ENCODE measurements around the gene PWP2.
"Not testable (repeated sequence)": the region's sequence is repeated elsewhere in the genome, so short reads cannot be mapped to it uniquely, and the experiment has no call there.

Gene PWP2

DNA sequence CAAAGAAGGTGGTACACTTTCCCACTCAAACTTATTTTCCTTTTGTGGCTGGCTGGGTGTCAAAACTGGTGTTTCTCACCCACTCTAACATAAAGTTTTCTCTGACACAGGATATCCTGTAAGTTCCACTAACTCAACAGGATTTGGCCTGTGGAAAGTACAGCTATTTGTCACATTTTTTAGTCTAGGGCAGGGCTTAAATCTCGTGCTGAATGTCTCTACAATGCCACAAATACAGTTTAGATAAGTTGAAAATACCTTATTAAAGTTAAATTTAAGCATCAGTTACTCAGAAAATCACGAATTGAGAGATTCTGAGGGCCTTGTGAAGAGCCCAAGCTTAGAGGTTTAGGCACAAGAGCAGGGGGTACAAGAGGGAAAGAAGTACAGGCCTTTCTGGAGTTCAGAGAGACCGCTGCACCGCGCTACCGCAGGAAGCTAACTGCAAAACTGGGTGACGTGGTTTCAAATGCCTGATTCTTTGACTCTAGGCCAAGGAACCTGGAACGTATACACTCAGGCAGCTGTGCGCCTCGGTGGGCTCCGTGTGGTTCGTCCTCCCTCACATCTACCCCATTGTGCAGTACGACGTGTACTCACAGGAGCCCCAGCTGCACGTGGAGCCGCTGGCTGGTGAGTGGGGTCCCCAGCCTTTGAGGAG, 23.4 kb upstream of the PWP2 start:
- no peak for FAIRE-seq

DNA sequence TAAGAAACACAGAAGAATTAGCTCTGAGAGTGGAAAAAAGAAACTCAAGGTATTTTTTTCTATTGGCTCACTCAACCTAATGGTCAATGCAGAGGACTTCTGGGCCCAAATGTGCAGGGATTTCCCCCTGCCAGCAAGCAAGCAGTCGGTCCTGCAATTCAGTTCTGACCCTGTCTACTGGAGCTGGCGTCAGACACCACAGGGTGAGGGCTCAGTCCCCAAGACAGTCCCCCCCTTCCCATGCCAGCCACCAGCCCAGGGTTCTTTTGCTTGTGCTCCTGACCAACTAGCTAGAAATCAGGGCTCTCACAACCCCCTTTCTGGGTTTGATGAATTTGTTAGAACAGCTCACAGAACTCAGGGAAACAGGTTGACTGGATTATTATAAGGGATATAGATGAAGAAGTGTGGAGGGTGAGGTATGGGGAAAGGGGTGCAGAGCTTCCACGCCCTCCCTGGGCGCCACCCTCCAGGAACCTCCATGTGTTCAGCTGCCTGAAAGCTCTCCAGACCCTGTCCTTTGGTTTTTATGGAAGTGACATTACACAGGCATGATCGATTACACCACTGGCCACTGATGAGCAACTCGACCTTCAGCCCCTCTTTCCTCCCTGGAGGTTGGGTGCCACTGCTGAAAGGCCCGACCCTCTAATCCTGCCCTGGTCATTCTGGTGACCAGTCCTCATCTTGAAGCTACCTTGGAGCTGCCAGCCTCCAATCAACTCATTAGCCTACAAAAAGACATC, 22.5 kb upstream of the PWP2 start:
- FAIRE-seq = no peak

DNA sequence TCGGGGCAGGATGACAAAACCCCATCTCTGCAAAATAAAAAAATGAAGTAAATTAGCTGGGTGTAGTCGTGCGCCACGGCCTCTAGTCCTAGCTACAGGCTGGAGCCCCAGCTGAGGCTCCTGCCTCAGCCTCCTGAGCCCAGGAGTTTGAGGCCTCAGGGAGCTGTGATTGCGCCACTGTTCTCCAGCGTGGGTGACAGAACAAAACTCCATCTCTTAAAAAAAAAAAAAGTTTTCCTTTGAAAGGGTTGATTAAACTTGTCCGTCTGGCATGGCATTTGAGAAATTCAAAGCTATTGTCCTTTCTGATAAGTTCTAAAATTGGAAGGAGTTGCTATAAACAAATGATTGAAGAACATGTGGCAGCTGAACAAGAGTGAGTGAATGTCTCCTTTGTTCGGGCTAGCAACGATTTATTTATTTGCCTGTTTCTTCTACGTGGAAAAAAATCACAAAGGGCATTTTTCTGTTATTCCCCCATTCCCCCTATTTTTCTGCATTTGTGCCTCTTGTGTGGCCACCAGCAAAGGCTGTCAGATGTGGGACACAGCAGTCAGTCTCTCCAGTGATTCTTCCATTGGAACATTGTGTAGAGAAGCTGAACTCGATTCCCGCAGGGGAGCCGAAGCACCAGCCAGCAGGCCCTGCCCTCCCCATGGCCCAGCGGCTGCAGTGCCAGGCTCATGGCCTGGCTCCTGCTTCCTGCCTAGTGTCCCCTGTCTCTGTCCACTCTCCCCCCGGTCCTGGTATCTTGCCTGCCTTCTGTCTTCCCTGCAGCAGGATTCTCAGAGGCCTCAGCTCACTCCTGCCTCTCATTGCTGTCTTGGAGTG, 21.5 kb upstream of the PWP2 start:
- no peak for FAIRE-seq

DNA sequence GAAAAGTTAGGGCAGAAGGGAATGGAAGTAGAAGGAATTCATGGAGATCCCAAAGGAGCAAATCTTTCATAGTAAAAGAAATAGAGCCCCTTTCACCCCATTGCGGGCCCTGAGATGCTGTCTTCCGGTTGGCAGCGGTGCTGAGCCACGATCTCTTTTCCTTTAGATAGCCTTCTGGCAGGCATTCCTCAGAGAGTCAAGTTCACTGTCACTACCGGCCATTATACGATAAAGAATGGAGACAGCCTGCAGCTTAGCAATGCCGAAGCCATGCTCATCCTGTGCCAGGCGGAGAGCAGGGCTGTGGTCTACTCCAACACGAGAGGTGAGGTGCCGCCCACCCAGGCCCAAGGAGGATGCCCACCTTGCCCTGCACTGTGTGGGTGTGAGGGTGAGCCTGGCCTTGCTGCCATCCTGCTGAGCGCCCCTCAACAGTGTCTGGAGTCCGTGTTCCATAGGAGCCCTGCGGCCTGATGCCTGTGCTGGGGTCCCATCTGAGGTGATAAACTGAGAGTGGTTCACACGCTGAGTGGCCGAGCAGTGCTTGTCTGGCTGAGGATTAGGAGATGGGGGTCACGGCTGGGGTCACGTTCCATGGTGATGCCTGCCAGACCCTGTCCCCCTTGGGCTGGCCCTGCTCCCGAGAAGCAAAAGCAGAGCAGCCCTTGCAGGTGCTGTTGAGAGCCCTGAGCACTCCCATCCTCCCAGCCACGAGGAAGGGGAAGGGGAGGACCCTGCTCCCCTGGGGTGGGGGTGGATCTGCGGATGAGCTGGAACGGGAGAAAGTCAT, 20.4 kb upstream of the PWP2 start:
- FAIRE-seq = no peak

DNA sequence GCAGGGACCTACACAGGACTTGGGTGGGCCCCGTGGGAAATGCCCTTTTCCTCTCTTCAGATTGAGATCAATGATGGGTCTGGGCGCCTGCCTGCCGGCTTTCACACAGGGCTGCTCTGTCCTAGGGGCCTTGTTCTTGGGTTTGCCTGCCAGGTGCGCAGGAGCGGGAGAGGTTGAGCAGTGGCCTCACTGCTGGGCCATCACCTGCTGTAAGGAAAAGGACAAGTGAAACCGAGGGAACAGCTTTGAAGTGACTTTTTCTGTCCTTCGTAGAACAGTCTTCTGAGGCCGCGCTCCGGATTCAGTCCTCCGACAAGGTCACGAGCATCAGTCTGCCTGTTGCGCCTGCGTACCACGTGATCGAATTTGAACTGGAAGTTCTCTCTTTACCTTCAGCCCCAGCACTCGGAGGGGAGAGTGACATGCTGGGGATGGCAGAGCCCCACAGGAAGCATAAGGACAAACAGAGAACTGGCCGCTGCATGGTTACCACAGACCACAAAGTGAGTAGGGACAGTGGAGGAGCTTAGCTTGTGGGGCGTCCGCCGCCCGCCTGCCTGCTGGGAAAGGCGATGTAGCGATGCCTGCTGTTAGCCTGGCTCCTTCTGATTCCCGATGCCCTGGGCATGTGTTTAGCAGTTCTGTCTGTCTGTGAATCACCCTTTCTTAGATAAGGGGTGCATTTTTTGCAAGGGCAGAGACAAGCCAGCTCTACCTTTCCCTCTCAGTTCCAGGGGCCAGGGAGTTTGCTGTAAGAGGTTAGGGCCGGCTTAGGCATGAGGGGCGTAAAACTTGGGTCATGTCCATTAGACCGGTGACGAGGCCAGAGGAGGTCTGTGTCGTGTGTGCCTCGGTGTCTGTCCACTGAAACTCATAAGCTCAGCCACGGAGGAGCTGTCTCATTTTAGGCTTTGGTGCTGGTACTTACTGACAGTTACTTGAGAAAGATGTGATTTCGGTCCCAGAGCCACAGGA, 19.5 kb upstream of the PWP2 start:
- no peak for FAIRE-seq

DNA sequence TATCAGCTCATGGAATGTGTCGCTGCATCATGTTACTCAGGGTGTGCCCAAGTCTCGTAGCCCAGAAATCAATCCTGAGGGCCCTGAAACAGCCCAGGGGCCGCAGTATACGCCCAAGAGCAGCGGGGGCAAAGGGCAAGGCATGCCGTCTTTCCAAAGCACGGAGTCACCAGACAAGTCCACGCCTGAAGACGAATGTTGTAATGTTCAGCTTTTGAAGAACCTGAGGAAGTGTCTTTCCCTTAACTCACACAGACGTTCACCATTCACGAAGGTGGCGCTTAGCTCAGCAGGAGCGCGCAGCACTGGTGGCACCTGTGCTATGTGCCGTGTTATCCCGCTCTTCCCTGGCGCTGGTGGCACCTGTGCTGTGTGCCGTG, 18.8 kb upstream of the PWP2 start:
- FAIRE-seq = no peak

DNA sequence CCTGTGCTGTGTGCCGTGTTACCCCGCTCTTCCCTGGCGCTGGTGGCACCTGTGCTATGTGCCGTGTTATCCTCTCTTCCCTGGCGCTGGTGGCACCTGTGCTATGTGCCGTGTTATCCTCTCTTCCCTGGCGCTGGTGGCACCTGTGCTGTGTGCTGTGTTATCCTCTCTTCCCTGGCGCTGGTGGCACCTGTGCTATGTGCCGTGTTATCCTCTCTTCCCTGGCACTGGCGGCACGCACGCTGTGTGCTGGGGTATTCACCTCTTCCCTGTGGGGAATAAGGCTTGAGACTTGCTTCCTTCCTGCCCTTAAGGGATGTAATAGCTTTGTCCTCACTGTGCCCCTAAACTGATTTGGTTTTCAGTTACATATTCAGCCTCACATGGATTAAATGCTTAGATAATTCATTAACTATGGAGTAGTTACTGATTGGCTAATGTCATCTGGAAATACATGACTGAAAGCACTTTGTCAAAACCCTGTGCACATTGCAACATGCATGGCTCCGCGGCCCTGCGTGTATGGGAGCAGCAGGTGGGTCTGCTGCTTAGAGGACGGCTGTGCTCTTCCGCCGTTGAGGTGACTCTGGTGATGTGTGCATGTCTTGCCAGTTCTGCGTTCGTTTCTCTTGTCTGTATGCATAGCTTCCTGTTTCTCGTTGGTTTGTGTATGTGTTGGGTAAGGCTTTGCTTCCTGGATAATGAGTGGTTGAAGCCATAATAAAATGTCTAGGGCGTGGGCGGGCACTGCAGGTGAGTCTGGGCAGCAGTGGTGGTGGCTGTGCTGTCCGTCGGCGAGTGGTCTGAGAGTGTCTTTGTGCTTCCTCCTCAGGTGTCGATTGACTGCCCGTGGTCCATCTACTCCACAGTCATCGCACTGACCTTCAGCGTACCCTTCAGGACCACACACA, 17.9 kb upstream of the PWP2 start:
- no peak for FAIRE-seq

DNA sequence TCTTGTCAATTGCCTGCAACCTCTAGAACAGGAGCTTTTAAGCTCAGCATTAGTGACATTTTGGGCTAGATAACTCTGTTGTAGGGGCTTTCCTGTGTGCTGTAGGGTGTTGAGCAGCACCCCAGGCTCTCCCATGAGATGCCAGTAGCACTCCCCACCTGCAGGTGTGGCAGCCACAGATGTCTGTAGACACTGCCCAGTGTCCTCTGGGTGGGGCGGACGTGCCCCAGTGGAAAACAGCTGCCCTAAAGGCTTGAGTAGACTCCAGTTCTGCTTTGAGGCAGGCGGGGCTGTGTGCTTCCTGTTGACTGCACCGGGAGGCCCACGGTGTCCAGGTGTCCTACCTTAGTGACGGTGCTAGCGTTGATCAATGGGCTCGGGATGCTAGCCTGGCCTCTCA, 16.9 kb upstream of the PWP2 start:
- FAIRE-seq = no peak

DNA sequence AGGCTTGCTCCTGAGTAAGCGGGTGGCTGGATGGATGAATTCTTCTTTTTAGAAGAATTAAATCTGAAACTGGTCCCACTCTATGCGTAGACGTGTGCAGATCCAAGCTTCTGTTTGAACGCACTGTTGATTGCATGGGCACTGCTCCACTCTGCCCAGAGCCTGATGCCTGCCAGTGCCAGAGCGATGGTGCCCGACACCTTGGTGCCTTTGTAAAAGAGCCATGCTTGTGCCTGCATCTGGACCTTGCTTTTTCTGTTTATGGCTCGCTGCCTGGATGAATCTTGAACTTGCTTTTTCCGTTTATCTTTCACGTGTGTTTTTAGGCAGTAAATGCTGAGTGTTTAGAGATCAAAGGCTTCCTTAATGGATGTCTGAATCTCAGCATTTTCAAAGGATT, 15.0 kb upstream of the PWP2 start:
- FAIRE-seq = no peak

DNA sequence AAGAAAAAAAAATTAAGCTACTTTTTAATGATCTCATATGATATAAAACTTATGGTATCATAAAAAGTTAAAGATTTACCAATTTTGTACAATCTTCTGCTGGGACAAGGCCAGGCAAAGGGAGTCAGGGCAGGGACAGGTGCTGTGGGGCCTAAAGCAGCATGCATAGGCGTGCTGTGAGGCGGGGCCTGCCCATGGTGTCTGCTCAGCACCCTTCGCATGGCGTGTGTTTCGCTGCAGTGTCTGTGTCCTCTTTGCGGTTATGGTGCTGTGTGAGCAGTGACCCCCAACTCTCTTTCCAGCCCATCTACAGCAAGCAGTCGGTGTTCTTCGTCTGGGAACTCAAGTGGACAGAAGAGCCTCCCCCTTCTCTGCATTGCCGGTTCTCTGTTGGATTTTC, 13.4 kb upstream of the PWP2 start:
- no peak for FAIRE-seq

DNA sequence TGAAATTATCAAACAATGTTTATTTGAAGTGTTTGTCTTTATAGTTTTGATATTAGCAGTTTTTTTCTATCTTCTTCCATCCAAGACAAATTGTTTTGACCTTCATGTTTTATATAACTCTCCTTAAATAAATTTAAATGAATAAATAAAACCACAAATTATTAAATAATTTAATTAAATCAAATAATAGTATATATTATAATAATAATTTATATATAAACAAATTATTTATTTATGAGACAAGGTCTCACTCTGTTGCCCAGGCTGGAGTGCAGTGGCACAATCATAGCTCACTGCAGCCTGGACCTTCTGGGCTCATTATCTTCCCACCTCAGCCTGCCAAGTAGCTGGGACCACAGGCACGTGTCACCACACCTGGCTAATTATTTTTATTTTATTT, 12.4 kb upstream of the PWP2 start:
- FAIRE-seq = no peak

DNA sequence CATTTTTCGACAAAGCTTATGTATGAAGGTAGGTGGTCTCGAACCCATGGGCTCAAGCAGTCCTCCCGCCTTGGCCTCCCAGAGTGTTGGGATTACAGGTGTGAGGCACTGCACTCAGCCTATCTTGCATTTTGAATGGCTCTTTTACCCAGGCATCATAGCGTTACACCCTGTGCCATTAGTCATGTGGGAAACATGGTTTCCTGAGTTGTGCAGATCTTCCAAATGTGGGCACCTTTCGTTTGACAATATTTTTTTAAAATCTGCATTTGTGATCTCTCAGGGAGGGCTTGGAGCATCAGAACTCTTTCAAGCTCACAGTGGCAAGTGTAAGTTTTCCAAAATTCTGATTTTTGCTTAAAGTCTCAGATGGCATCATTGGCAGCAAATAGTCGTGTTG, 8.7 kb upstream of the PWP2 start:
- not testable (repeated sequence) for FAIRE-seq

DNA sequence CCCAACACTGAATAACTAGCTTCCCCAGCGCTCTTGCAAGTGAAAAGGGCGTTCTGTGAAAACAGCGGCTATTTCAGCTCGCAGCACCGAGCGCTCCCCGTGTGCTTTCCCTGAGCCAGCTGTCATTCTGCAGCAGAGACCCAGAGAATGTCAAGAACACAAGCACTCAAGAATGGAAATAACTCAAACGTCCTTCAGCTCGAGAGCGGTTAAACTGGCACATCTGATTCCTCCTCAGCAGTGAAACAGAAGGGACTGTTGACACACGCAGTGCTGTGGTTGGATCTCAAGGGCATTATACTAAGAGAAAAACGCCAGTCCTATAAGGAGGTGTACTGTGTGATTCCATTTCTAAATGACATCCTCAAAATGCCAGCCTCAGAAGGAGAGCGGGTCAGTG, 8.2 kb upstream of the PWP2 start:
- FAIRE-seq = not testable (repeated sequence)

DNA sequence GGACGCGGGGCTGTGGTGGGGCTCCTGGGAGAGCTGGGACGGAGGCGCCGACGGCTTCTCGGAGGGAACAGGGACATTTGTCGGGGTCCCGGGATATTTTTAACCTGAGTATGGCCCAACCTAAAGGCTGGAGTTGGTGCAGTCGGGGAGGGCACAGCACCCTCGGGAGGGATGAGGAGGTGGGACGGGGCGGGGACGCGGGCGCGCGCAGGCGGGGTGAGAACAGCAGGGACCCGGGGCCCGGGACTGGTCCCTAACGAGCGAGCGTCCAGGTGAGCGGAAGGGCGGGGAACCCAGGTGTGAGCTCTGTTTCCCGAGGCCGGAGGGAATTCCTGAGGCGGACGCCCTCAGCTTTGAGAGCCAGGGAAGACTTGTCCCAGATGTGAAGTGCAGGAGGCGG, 390 bp downstream of the PWP2 start:
- not testable (repeated sequence) for FAIRE-seq

DNA sequence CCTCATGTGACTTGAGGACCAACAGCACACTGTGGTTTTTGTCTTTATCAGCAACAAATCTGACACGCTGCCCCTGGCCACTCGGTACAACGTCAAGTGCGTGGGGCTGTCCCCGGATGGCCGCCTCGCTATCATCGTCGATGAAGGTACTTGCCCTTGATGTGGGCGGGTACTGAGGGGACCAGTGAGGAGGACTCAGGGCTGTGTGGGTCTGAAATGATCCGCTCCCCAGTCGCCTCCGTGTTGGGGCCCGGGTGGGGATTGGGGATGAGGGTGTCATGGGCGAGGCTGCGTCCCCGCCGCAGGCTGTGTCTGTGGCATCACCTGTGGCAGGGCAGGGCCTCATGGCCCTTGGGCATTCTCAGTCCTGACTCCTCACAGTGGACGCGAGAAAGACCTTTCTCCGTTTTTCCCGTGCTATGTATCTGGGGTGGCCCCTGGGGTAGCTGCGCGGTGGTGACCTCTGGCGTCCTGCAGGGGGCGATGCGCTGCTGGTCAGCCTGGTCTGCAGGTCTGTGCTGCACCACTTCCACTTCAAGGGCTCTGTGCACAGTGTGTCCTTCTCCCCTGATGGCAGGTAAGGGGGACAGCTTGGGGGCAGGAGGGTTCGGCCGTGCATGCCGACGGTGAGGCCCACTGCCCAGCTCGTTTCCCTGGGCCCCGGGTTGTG, 6.6 kb downstream of the PWP2 start:
- not testable (repeated sequence) for FAIRE-seq

DNA sequence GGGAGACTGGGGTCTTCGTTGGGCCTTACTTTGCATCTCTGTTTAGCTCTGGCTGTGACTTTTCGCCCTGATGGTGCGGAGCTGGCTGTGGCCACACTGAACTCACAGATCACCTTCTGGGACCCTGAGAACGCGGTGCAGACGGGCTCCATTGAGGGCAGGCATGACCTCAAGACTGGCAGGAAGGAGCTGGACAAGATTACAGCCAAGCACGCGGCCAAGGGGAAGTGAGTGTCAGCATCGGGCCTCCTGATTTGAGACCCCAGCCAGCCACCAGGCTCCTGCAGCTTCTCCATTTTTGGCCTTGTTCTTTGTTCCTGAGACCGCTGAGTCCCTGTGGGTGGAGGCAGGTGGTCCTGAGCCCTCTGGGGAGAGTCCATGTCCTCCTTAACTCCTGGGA, 14.9 kb downstream of the PWP2 start:
- FAIRE-seq = not testable (repeated sequence)

DNA sequence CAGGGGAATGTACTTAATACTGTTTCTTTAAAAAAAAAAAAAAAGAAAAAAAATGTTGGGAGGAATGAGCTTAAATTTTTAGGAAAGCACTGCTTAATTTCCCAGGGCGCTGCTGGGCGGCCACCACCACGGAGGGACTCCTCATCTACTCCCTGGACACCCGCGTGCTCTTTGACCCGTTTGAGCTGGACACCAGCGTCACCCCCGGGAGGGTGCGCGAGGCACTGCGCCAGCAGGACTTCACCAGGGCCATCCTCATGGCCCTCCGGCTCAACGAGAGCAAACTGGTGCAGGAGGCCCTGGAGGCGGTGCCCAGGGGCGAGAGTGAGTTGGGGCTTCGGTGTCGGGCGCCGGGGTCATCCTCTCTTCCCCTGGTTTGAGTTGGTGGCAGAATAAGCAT, 20.6 kb downstream of the PWP2 start:
- FAIRE-seq = not testable (repeated sequence)

DNA sequence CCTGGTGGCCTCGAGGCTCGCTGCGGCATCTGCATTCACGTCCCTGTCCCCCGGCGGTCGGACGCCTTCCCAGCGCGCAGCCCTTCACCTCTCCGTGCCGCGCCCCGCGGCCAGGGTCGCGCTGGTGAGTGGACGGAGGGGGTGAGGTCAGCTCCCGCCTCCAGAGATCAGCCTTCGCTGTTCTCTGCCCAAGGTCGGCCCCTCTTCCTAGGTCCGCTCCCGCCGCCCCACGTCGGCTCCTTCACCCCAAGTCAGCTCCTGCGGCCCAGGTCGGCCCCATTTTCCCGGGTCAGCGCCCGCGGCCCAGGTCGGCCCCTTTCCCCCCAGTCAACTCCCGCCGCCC, 26.5 kb downstream of the PWP2 start:
- not testable (repeated sequence) for FAIRE-seq

DNA sequence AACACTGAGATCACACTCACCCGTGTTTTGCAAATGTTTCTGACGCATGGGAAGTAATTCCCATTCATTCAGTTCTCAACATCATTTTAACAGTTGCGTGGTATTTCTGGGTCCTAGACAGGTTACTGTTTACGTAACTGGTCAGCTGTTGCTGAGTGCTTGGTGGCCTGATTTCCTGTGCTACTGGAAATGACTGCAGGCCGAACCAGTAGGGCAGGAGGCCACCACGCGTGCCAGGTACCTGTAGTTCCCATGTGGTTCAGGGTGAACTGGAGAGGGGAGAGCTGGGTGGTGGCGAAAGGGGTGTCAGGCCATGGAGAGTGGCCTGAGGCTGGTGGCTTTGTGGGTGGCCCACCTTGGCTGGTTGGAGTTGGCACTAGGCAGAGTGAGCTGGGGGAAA, 27.5 kb downstream of the PWP2 start:
- FAIRE-seq = not testable (repeated sequence)

DNA sequence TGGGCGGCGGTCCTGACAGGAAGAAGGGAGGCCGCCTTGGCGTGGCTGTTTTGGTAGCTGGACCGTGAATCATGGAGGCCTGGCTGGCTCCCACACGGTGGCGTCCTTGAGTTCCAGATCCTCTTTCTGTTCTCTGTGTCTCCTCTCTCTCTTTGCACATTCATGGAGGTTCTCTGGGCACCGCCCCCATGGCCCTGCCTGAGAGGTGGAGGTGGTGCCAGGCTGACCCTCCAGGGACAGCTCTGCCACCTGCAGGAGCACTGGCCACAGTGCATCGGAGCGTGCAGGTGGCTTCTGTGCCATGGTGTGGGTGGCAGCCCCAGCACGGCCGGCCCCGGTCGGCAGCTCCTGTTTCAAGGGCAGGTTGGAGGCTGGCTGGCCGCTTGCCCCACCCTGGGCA, 30.8 kb downstream of the PWP2 start:
- peak; percentile 39 for FAIRE-seq
